Measurements from ENCODE around the gene RNF183.
"Not testable (repeated sequence)": the region's sequence is repeated elsewhere in the genome, so short reads cannot be mapped to it uniquely, and the experiment has no call there.

The RNF183 gene

GRCh38 chr9:113316030-113316429, 12.9 kb upstream of the RNF183 start:
- no peak for DNase-seq (ENCODE audit: low spot score)

DNA sequence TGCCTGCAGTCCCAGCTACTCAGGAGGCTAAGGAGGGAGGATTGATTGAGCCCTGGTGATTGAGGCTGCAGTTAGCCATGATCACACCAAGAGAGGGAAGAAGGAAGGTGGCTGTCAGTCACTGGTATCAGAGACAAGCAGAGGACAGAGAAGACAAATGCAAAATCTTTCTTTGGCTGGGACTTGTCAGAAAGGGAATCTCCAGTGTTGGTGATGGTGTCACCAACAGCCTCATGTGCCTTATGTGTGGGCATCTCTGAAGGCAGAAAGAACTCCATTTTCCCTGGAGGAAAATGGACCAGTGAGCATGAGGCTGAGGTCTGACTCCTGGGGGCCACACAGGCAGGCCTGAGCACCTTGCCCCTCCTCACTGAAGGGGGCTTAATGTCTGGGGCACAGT, 12.1 kb upstream of the RNF183 start:
- DNase-seq (ENCODE audit: low spot score), result no peak

GRCh38 chr9:113313261-113313660, 10.1 kb upstream of the RNF183 start:
- DNase-seq (ENCODE audit: low spot score), result no peak

DNA sequence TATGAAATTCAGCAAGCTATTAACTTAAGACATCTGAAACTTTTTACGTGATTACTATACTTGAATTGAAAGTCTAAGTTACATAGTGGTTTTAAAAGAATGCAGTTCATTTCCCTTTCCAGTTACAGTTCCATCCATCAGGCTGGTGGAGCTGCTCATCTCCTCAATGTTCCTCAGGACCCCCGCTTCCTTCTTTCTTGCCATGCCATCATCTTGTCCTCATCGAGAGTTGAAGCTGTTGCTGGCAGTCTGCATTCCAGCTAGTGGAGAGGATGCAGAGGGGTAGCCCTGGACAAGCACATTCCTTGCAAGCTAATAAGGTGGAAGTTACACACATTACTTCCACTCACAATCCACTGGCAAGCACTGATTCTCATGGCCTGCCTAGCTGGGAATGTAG, 8.8 kb upstream of the RNF183 start:
- DNase-seq (ENCODE audit: low spot score), result no peak

DNA sequence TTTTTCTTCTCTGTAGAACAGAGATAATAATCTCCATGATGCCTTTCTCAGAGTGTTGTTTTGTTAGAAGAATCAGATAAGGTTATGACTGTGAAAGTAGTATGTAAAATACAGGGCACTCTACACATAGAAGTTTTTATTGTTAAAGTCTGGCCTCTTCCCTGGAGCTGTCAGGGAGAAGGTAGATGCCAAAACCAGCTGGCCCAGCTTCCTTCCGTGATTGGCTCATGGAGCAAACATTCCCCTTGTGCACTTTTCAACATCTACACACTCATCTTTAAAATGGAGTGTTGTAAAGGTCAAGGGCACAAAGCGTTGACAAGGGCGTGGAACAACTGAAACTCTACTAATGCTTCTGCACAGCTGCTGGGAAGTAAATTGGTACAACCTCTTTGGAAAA, 7.4 kb upstream of the RNF183 start:
- no peak for DNase-seq (ENCODE audit: low spot score)

GRCh38 chr9:113309204-113309813, 6.1 kb upstream of the RNF183 start:
- DNase-seq (ENCODE audit: low spot score), result peak; percentile 71

- DNase-seq (ENCODE audit: low spot score), result no peak
Observed at GRCh38 chr9:113307396-113307975, 4.3 kb upstream of the RNF183 start.

GRCh38 chr9:113306566-113306965, 3.4 kb upstream of the RNF183 start:
- no peak for DNase-seq (ENCODE audit: low spot score)

DNA sequence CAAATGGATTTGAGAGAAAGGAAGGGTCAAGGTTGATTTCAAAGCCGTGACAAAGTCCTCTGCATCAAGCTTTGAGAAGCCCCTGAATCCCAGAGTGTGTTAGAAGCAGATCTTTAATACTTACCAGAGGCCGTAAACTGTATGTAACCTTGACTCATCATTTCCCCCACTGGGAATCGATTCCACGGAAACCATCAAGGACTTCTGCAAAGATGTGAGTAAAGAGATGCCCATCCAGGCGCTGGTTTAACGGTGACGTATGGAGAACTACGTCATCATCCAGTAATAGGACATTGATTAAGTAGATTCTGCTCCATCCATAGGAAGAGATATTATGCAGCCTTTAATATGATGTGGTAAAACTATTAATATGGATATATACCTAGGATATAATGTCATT, 1.6 kb downstream of the RNF183 start:
- DNase-seq (ENCODE audit: low spot score), result no peak

DNA sequence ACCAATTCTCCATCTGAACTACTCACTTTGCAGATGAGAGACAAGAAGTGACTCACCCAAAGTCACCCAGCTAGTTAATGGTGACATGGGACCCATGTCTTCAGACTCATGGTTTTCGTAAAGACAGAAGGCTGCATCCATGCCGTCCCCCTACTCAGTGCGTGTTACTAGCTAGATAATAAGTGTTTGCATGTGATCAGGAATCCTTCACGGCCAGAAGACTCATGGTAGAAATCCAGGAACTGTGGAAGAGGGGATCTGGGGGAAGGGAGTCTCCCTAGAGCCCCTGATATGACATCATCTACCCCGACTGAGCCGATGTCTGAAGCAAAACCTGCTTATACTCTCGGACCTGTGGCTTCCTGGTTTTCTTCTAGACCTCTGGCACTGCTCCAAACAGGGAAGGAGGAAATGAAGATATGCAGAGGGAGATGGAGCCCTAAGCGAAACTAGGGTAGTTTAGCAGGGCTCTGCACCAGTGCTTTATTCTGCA, 3.3 kb downstream of the RNF183 start:
- DNase-seq (ENCODE audit: low spot score), result peak; percentile 52

DNA sequence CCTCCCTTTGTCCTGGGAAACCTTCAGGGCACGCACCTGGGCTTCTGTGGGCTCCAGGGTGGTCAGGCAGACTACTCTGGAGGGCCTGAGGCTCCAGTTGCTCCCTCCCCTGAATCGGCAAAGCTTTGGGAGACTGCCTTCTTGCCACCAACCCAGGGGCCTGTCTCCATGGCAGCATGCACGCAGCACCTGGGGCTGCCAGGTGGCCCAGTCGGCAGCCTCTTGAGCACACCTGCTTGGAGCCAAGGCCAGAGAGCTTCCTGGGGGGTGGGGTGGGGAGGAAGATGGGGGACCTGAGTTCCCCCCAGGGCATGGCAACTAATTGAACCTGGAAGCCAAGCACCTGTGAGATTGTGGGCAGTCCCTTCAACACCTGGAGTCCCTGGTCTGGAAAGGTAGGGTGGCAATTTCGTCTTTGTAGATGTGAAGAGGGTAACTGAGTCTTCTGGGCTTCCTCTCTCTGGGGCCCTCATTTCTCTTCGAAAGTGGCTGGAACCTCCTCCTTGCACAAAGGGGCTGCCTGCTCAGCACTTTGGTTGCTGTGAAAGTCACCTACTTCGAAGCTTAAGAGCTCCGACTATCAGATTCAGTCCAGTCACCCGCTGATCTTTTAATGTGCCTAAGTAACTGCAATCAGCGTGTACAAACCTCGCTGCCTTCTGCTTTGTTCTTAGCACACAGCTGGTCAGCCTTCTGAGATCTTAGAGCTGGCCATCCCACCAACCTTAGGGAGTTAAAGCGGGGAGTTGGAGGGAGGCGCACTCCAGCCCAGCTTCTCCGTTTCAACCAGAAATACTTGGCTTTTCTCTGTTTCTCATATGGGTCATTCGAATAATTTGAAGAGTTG, 4.0 kb downstream of the RNF183 start:
- no peak for DNase-seq (ENCODE audit: low spot score)

DNA sequence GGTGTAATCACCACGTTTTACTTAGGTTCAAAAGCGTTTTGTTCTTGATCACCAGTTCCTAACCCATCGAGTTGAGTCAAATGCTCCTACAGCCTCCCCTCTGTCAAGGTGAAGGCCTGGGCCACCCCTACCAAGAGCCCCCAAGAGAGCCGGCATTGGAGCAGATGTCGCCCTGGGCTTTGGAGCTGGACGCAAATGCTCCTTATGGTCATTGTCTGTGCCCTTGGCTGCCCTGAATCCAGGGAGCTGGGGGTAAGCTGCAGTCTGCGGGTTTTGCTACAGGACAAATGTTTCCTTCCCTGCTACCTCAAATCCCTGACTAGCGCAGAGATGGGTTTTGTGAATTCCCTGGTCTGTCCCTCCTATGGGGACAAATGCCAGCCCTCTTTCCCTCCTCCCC, 4.9 kb downstream of the RNF183 start:
- no peak for DNase-seq (ENCODE audit: low spot score)

DNA sequence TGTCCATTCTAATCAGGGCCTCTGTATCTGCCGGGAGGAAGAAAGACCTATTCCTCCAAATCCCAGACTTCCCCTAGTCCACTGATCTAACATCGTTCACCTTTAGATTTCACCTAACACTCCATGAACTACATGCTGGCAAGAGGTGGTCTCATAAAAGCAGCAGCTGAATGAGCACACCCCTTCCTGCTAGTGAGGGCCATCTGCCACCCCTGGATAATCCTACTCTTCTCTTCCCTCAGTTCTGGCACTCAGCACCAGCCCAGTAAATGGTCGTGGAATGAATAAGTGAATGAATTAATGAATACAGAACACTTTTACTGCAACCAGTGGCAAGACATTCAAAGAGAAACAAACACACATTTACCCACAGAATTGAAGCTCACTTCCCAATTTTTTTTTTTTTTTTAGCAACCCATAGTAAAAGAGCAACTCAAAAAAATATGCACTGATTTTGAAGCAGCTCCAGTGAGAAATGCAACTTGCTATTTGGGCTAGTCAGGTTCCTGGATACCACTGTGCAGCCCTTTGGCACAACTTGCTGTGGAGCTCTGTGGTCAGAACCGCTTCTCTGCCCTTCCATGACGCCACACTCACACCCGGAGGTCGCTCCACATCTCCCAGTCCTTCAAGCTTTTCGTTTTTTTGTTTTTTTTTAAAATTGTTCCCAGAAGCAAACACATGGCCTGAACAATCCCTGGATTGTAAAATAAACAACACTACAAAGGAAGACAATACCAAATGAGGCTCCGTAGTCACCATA, 6.2 kb downstream of the RNF183 start:
- no peak for DNase-seq (ENCODE audit: low spot score)

DNA sequence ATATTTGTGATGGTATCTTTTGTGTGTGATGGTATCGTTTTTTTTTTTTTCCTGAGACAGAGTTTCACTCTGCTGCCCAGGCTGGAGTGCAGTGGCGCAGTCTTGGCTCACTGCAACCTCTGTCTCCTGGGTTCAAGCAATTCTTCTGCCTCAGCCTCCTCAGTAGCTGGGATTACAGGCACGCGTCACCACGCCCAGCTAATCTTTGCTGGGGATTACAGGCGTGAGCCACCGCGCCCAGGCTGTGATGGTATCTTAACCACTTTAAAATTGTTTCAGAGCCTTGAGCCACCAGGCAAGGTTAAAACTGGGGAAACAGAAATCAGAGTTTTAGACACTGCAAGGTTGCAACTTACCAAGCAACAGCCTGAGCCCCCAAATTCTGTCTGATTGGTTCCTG, 6.9 kb downstream of the RNF183 start:
- DNase-seq (ENCODE audit: low spot score), result not testable (repeated sequence)

GRCh38 chr9:113293285-113293878, 9.8 kb downstream of the RNF183 start:
- no peak for DNase-seq (ENCODE audit: low spot score)

DNA sequence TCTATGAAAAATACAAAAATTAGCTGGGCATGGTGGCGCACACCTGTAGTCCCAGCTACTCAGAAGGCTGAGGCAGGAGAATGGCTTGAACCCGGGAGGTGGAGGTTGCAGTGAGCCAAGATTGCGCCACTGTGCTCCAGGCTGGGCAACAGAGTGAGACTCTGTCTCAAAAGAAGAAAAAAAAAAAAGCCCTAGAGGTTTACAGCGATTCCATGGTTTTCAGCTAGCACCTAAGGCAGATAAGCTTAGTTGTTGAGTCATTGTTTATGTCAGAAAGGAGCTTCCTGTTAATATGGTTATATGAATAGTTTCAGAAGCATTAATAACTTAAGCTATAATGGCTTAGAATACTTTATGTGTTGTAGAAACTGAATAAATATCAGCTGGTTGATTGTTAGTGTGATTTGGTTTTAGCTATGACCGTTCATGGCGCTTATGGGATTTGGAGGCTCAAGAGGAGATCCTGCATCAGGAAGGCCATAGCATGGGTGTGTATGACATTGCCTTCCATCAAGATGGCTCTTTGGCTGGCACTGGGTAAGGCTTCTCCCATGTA, 13.0 kb downstream of the RNF183 start:
- no peak for DNase-seq (ENCODE audit: low spot score)

DNA sequence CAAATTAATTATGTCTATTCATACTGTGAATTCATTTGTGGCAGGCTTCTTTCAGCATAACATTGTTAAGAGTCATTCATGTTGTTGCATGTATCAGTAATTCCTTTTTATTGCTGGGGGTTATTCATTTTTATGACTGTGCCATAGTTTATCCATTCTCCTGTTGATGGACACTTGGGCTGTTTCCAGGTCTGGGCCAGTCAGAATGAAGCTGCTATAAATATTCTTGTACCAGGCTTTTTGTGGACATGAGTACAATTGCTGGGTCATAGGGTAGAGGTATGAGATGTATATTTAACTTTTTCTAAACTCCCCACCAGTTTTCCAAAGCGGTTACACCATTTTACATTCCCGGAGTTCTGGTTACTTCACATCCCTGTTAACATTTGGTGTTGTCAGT, 14.1 kb downstream of the RNF183 start:
- no peak for DNase-seq (ENCODE audit: low spot score)

- DNase-seq (ENCODE audit: low spot score), result no peak
Observed at GRCh38 chr9:113281356-113281755, 21.8 kb downstream of the RNF183 start.

DNA sequence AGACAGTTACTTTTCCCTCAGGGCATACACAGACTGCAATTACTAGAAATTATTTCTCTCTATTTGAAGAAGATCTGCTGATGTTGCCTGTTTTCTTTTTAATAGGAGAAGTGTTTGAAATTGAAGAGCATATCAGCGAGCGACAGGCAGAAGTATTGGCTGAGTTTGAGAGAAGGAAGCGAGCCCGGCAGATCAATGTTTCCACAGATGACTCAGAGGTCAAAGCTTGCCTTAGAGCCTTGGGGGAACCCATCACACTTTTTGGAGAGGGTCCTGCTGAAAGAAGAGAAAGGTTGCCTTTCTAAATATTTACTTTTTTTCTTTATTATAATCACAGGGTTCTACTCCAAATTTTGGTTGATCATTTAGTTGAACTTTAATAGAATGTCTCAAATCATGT, 24.3 kb downstream of the RNF183 start:
- DNase-seq (ENCODE audit: low spot score), result no peak

- DNase-seq (ENCODE audit: low spot score), result peak; percentile 98
Observed at GRCh38 chr9:113275157-113276131, 27.7 kb downstream of the RNF183 start, which contains the start of the genes CDC26 and PRPF4. Gene CDC26, minus strand, starts transcription at chr9:113275572. Its CDS starts 3,065 bp downstream, at chr9:113272507. Gene PRPF4, plus strand, starts transcription at chr9:113275658. Its CDS starts 86 bp downstream, at chr9:113275744.

Data from pons (tissue), 1 donor.